ENCODE measurements around the gene SETX. TPM values are rescaled to one million over a fixed set of nuclear protein-coding genes. Genes with fewer than 3 reads are reported as not detected.

Gene SETX
- 10 to 100 TPM; 26.7 to 30.4 TPM for total RNA-seq

- H3K4me3 ChIP-seq, result peak within 1 kb of the TSS; percentile 50 to 54
- intact Hi-C loops (cut with DNase I), result no loop called here
- H3K27ac ChIP-seq, result peak within 1 kb of the TSS; percentile 60 to 92 (median 84)
- 0% methylated on average over 12 to 76 of the region's 82 CpGs for WGBS, 2 donors
- H3K27me3 ChIP-seq, result no peaks in the 10 kb centered on the region
- no peaks in the 10 kb centered on the region for H3K9me3 ChIP-seq
- H3K4me1 ChIP-seq, result peaks cover 24% of the 10 kb centered on the region
- ATAC-seq (peak; percentile 97), DNase-seq (peak; percentile 97 to 98 (median 97))
- H3K36me3 ChIP-seq (replicated peaks in 1 of 2; ENCODE audit: insufficient read depth in 1 of 2, low read depth in 2 of 2), result peaks cover 0 to 11% of the 10 kb centered on the region in 2 donors
- peak; percentile 88 to 96 (median 92) for TF ChIP-seq POLR2A (IDR thresholded peaks at IDR 0.05)
- TF ChIP-seq CTCF (IDR thresholded peaks at IDR 0.05), result peak in 3 of 7 experiments; percentile 8 to 29 (median 12)
Measured at GRCh38 chr9:132354637-132355355, at the start of gene SETX. Gene SETX (minus strand): TSS chr9:132354986. CDS start chr9:132349428, 5,558 bp downstream.

- TF ChIP-seq CTCF (IDR thresholded peaks at IDR 0.05) (no peak), POLR2A (IDR thresholded peaks at IDR 0.05) (no peak)
- intact Hi-C loops (cut with DNase I), result no loop called here
Measured at GRCh38 chr9:132404228-132404881, 49.6 kb upstream of the SETX start.

GRCh38 chr9:132401824-132402223, 47.0 kb upstream of the SETX start:
- TF ChIP-seq POLR2A (IDR thresholded peaks at IDR 0.05) (no peak), CTCF (IDR thresholded peaks at IDR 0.05) (no peak)
- Histone ChIP-seq H3K27ac (no peak overlapping the region), H3K27me3 (no peaks in the 10 kb centered on the region), H3K4me3 (no peak overlapping the region), H3K9me3 (no peaks in the 10 kb centered on the region), H3K36me3 (replicated peaks in 1 of 2; ENCODE audit: insufficient read depth in 1 of 2, low read depth in 2 of 2) (peaks cover 15% of the 10 kb centered on the region in 2 donors), H3K4me1 (peaks cover 13% of the 10 kb centered on the region)
- 94 to 96% methylated on average over 4 of the region's 4 CpGs for WGBS, 2 donors
- intact Hi-C loops (cut with DNase I), result no loop called here
- no peak for DNase-seq
- no peak for ATAC-seq

More at GRCh38 chr9:132404228-132404881, 49.6 kb upstream of the SETX start:
- DNase-seq, result no peak
- H3K9me3 ChIP-seq, result no peaks in the 10 kb centered on the region
- no peak for ATAC-seq
- H3K4me3 ChIP-seq, result no peak overlapping the region
- peaks cover 0 to 4% of the 10 kb centered on the region in 2 donors for H3K36me3 ChIP-seq (replicated peaks in 1 of 2; ENCODE audit: insufficient read depth in 1 of 2, low read depth in 2 of 2)
- H3K27ac ChIP-seq, result no peak overlapping the region
- H3K4me1 ChIP-seq, result peaks cover 17% of the 10 kb centered on the region
- H3K27me3 ChIP-seq, result no peaks in the 10 kb centered on the region
- WGBS, 2 donors, result 52 to 64% methylated on average over 9 of the region's 9 CpGs

GRCh38 chr9:132395560-132395959, 40.8 kb upstream of the SETX start:
- Histone ChIP-seq H3K27ac (no peak overlapping the region), H3K4me1 (no peaks in the 10 kb centered on the region), H3K9me3 (no peaks in the 10 kb centered on the region), H3K27me3 (no peaks in the 10 kb centered on the region), H3K4me3 (no peak overlapping the region), H3K36me3 (replicated peaks in 1 of 2; ENCODE audit: insufficient read depth in 1 of 2, low read depth in 2 of 2) (peaks cover 18 to 41% of the 10 kb centered on the region in 2 donors)
- no peak for TF ChIP-seq POLR2A (IDR thresholded peaks at IDR 0.05)
- TF ChIP-seq CTCF (IDR thresholded peaks at IDR 0.05), result no peak
- intact Hi-C loops (cut with DNase I), result no loop called here
- DNase-seq (no peak), ATAC-seq (no peak)
- WGBS, 2 donors, result 90% methylated on average over 11 of the region's 11 CpGs
